Measurements from ENCODE around the gene FILIP1.

DNA sequence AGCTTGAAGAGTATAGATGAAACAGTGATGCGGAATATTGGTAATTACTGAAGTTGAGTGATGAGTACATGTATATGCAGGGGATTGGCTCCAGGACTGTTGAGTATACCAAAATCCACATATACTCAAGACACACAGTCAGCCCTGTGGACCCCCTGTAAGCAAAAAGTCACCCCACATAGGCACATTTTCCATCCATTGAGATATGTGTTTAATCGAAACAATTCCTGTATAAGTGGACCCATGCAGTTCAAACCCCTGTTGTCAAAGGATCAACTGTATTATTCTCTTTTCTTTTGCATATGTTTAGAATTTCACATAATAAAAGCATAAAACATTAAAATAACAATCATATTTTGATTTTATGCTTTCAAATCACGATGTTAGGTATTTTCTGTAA is 32.1 kb upstream of the FILIP1 start:
- TF ChIP-seq, protein P1, sequence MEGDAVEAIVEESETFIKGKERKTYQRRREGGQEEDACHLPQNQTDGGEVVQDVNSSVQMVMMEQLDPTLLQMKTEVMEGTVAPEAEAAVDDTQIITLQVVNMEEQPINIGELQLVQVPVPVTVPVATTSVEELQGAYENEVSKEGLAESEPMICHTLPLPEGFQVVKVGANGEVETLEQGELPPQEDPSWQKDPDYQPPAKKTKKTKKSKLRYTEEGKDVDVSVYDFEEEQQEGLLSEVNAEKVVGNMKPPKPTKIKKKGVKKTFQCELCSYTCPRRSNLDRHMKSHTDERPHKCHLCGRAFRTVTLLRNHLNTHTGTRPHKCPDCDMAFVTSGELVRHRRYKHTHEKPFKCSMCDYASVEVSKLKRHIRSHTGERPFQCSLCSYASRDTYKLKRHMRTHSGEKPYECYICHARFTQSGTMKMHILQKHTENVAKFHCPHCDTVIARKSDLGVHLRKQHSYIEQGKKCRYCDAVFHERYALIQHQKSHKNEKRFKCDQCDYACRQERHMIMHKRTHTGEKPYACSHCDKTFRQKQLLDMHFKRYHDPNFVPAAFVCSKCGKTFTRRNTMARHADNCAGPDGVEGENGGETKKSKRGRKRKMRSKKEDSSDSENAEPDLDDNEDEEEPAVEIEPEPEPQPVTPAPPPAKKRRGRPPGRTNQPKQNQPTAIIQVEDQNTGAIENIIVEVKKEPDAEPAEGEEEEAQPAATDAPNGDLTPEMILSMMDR (IDR thresholded peaks at IDR 0.05; ENCODE audit: control extremely low read depth in 1 of 3, insufficient read depth in 1 of 3, low read depth in 1 of 3, low read length in 3 of 3): no peak
- no peak for TF ChIP-seq RNF2 (IDR thresholded peaks at IDR 0.05; ENCODE audit: borderline replicate concordance, low read depth, low read length, missing control alignments, poor library complexity, severe bottlenecking)
- no peak for TF ChIP-seq NRF1 (IDR thresholded peaks at IDR 0.05; ENCODE audit: low read depth, low read length)
- TF ChIP-seq CHD2 (IDR thresholded peaks at IDR 0.05; ENCODE audit: low read length): no peak

Data from H1 (cell line).